GM12878 (cell line): Measurements from ENCODE around the gene NDUFV2. TPM values are rescaled to one million over a fixed set of nuclear protein-coding genes. Genes with fewer than 3 reads are reported as not detected.

Experiments used
- BCL3 ChIP-seq: IDR thresholded peaks from 2 replicates; pipeline ENCODE4 v1.6.1; 2011; ENCODE audit warnings: borderline replicate concordance, low read depth, mild to moderate bottlenecking, moderate library complexity, low read length; ENCODE audit not compliant: insufficient read depth, poor library complexity, severe bottlenecking
- CREM ChIP-seq: IDR thresholded peaks from 2 replicates; pipeline ENCODE4 v1.6.1; 2014; ENCODE audit warnings: antibody characterized with exemption, low read depth
- EGR1 ChIP-seq, 2 experiments: IDR thresholded peaks; 1 replicate in 1 of 2; 2 replicates in 1 of 2; pipeline ENCODE4 v1.6.1; 2011 to 2012; ENCODE audit warnings: low read depth in 2 of 2, low read length in 2 of 2, borderline replicate concordance in 1 of 2, mild to moderate bottlenecking in 1 of 2, moderate library complexity in 1 of 2
- EP300 ChIP-seq, 2 experiments: fragments of 150-350 bp in 1 of 2; IDR thresholded peaks; 2 replicates each; pipeline ENCODE4 v1.6.1; 2011 to 2012; ENCODE audit warnings: low read depth in 2 of 2, low read length in 2 of 2, borderline replicate concordance in 1 of 2, improper control_type of control experiment in 1 of 2, inconsistent platforms in 1 of 2; ENCODE audit not compliant: control insufficient read depth in 1 of 2
- HCFC1 ChIP-seq: fragments of 150-350 bp; IDR thresholded peaks from 2 replicates; pipeline ENCODE4 v1.6.1; 2014; ENCODE audit warnings: low read length
- IKZF1 ChIP-seq: fragments of 450-650 bp; conservative IDR thresholded peaks from 2 replicates; pipeline ENCODE4 v1.6.1; 2017; ENCODE audit warnings: antibody characterized with exemption, mild to moderate bottlenecking
- IRF3 ChIP-seq: fragments of 450-650 bp; IDR thresholded peaks from 2 replicates; pipeline ENCODE4 v1.6.1; 2014; ENCODE audit warnings: mild to moderate bottlenecking
- NR2C2 ChIP-seq: IDR thresholded peaks from 2 replicates; pipeline ENCODE4 v1.6.1; 2011; ENCODE audit warnings: borderline replicate concordance, low read depth; ENCODE audit not compliant: control insufficient read depth, insufficient read length
- NR2F1 ChIP-seq: fragments of 450-650 bp; conservative IDR thresholded peaks from 2 replicates; pipeline ENCODE4 v1.6.1; 2017; ENCODE audit warnings: mild to moderate bottlenecking
- NRF1 ChIP-seq: conservative IDR thresholded peaks from 2 replicates; pipeline ENCODE4 v1.6.1; 2011; ENCODE audit warnings: mild to moderate bottlenecking, low read depth, low read length, improper control_type of control experiment
- PKNOX1 ChIP-seq: fragments of 450-650 bp; IDR thresholded peaks from 2 replicates; pipeline ENCODE4 v1.6.1; 2016; ENCODE audit warnings: mild to moderate bottlenecking
- RBBP5 ChIP-seq: fragments of 200-600 bp; sonication (generic); conservative IDR thresholded peaks from 2 replicates; pipeline ENCODE4 v1.6.1; 2016
- SIX5 ChIP-seq: IDR thresholded peaks from 2 replicates; pipeline ENCODE4 v1.6.1; 2011; ENCODE audit warnings: mild to moderate bottlenecking, low read depth, low read length, moderate library complexity; ENCODE audit not compliant: severe bottlenecking
- SREBF2 ChIP-seq: IDR thresholded peaks from 2 replicates; pipeline ENCODE4 v1.6.1; 2012; ENCODE audit warnings: mild to moderate bottlenecking, low read length
- STAT3 ChIP-seq: IDR thresholded peaks from 2 replicates; pipeline ENCODE4 v1.6.1; 2011; ENCODE audit warnings: low read depth, low read length, improper control_type of control experiment
- SUPT20H ChIP-seq: IDR thresholded peaks from 2 replicates; pipeline ENCODE4 v1.6.1; 2011; ENCODE audit warnings: low read depth, mild to moderate bottlenecking, low read length, moderate library complexity, borderline replicate concordance; ENCODE audit not compliant: control insufficient read depth
- USF2 ChIP-seq: IDR thresholded peaks from 2 replicates; pipeline ENCODE4 v1.6.1; 2011; ENCODE audit warnings: low read depth, low read length, improper control_type of control experiment, borderline replicate concordance
- ZNF24 ChIP-seq: fragments of 450-650 bp; IDR thresholded peaks from 2 replicates; pipeline ENCODE4 v1.6.1; 2017; ENCODE audit warnings: antibody characterized with exemption, mild to moderate bottlenecking
- ZNF592 ChIP-seq: fragments of 450-650 bp; IDR thresholded peaks from 2 replicates; pipeline ENCODE4 v1.6.1; 2017; ENCODE audit warnings: mild to moderate bottlenecking, moderate library complexity
- ZSCAN29 ChIP-seq: fragments of 450-650 bp; IDR thresholded peaks from 2 replicates; pipeline ENCODE4 v1.6.1; 2017; ENCODE audit warnings: mild to moderate bottlenecking, moderate library complexity
- polyA plus RNA-seq, 11 experiments: library from polyadenylated mRNA; depleted of rRNA in 4 of 11; unstranded in 6 of 11; stranded (reverse) in 5 of 11; fragments of >200 nt; fragmentation: Nextera tagmentation in 4 of 11; fragmentation: Illumina TruSeq in 1 of 11; extraction: Ambion mirVana in 4 of 11; extraction: Trizol in 1 of 11; gene quantifications; 1 replicate in 1 of 11; 2 replicates in 10 of 11; pipeline versions ENCODE4 v1.2.1 to v1.2.3, GENCODE V29; 2011 to 2016; ENCODE audit warnings: inconsistent platforms in 2 of 11, missing spikeins in 2 of 11, low read depth in 1 of 11
- total RNA-seq, 4 experiments: library from RNA; depleted of rRNA in 3 of 4; stranded (reverse); fragments of >200 nt in 3 of 4; fragmentation: Illumina TruSeq in 1 of 4; extraction: Trizol in 1 of 4; gene quantifications; 2 replicates each; pipeline versions ENCODE4 v1.2.1 to v1.2.3, GENCODE V29; 2013 to 2021

The NDUFV2 gene
- total and polyA plus RNA-seq, 10 of the 15 experiments (the other 5 are each of a cell fraction or from before 2014, with no cell fraction given), result 236 to 590 (median 321) TPM

DNA sequence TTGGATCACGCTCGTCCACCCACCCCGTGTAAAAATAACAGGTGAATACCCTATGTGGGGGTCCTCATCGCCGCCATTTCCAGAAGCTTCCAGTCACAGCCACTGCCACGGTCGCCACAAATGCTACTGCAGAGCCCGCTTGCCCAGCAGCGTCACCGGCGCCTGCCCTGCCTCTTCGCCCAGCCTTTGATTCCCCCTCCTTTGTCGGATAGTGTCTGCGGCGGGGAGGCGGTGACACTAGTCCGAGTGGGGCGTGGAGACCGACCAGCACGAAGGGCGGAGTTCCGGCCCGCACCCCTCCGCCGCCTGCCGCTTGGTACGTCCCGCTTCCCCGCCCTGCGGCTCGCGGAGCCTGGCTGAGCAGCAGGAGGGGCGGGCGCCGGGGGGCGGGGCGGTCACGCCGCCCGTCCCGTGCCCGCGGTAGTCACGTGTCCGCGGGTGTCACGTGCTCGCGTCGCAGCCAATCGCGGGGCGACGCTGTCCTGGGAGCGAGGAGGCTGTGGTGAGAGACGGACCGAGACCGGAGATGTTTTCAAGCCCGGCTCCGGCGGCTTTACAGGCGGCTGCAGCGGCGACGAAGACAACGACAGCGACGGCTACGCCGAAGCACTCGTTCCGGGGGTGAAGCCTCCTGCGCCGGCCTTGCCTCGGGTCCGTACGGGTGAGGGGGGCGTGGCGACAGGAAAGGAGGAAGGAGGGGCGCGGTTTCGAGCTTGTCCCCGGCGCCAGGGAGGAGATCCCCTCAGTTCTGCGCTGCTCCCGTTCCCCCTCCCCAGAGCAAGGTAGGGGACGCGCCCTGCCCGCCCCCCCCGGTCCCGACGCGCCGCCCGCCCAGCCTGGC is 34.0 kb downstream of the NDUFV2 start, which contains the start of gene ANKRD12 (continued):
- TF ChIP-seq NR2C2 (no peak), IKZF1 (peak; percentile 58), EGR1 (IDR thresholded peaks at IDR 0.05; ENCODE audit: borderline replicate concordance in 1 of 2, low read depth in 2 of 2, low read length in 2 of 2) (0 out of 3 replicates have a peak, but pooled peaks of 1 of the 2 experiments have one; percentile 20), STAT3 (no peak), IRF3 (peak; percentile 36; the same call in 1 of the 2 replicates), PKNOX1 (peak; percentile 47; the same call in 1 of the 2 replicates), USF2 (peak; percentile 98), SUPT20H (no peak), BCL3 (peak; percentile 30), NRF1 (no peak), HCFC1 (peak; percentile 43; the same call in 1 of the 2 replicates), ZNF592 (no peak), CREM (peak; percentile 73; the same call in 1 of the 2 replicates), SREBF2 (no peak), SIX5 (peak; percentile 48), NR2F1 (peak; percentile 24; the same call in 1 of the 2 replicates), EP300 (IDR thresholded peaks at IDR 0.05; ENCODE audit: borderline replicate concordance in 1 of 2, control insufficient read depth in 1 of 2, low read depth in 2 of 2, low read length in 2 of 2) (0 out of 4 replicates have a peak, but pooled peaks of 1 of the 2 experiments have one; percentile 16), ZSCAN29 (no peak), ZNF24 (no peak), RBBP5 (no peak)
